Fibroblast of the aortic adventitia (primary cell): ENCODE measurements around the gene DENND6B. TPM values are rescaled to one million over a fixed set of nuclear protein-coding genes. Genes with fewer than 3 reads are reported as not detected.

Experiments
- DNase-seq: peaks from one replicate; pipeline ENCODE4 v3.0.0-alpha.2; 2010; ENCODE audit warnings: low read depth
- H3K4me3 ChIP-seq: 2 replicates; pipeline ENCODE4 v1.5.1; 2011; ENCODE audit warnings: low read depth, mild to moderate bottlenecking, control low read depth, low read length, moderate library complexity
- CTCF ChIP-seq: IDR thresholded peaks from 2 replicates; pipeline ENCODE4 v1.5.1; 2011; ENCODE audit warnings: mild to moderate bottlenecking, low read length, control low read depth, inconsistent platforms; ENCODE audit not compliant: insufficient read depth
- total RNA-seq: library from RNA; depleted of rRNA; stranded (reverse); fragments of >200 nt; gene quantifications from 2 replicates; pipeline ENCODE4 v1.2.3, GENCODE V29; 2012; ENCODE audit warnings: low replicate concordance

The DENND6B gene
- total RNA-seq, 1 donor: 4.3 TPM

DNA sequence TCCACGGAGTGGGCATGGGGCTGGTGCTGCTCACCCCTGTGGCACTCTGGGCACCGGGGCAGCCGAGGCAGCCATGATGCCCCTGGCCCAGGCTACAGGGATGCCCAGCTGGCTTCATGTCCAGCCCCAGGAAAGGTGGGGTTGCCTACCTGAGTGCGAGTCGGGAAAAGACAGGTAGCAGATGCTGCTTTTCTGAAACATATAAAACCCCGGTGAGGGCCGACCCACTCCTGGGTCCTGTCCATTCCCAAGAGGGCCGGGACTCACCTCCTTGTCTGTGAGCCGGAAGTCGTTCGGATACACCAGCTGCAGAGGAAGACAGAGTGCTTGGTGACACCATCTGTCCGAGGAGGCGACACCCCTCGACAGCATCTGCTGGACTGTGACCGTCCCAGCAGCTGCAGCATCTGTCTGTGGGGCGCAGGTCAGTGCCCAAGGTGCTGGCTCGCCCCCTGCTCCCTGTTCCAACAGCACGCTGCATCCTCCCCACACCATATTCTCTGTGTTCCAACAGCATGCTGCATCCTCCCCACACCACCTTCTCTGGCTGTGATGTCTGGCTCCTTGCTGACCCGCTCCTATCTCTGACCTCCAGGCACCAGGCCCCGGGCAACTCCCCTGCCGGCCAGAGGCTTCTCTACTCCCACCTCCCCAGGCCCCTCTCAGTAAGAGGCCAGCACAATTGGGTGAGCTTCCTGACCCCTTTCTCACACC lies 8.0 kb downstream of the DENND6B start:
- TF ChIP-seq CTCF: no peak
- DNase-seq: no peak
- no peak overlapping the region for H3K4me3 ChIP-seq

DNA sequence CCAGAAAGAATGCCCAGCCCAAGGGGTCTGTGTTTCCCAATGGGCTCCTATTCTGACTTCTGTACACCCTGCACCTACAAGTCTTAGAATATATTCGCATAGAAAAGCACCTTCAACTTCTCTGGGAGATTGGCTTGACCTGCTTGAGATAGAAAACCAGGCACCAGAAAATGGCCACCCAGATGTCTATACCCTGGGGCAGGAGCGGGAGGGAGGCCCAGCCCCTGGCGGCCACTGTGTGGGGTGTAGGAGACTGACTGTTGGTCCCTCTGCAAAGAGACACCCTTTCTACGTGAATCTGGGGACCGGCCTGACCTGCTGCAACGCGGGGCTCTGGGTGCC lies 8.5 kb downstream of the DENND6B start:
- no peak for DNase-seq
- H3K4me3 ChIP-seq: no peak overlapping the region
- no peak for TF ChIP-seq CTCF

- TF ChIP-seq CTCF: no peak
- no peak overlapping the region for H3K4me3 ChIP-seq
- no peak for DNase-seq
Observed at GRCh38 chr22:50317674-50318073, 9.1 kb downstream of the DENND6B start.

- DNase-seq: no peak
- H3K4me3 ChIP-seq: no peak overlapping the region
- no peak for TF ChIP-seq CTCF
Observed at GRCh38 chr22:50317178-50317577, 9.6 kb downstream of the DENND6B start.

DNA sequence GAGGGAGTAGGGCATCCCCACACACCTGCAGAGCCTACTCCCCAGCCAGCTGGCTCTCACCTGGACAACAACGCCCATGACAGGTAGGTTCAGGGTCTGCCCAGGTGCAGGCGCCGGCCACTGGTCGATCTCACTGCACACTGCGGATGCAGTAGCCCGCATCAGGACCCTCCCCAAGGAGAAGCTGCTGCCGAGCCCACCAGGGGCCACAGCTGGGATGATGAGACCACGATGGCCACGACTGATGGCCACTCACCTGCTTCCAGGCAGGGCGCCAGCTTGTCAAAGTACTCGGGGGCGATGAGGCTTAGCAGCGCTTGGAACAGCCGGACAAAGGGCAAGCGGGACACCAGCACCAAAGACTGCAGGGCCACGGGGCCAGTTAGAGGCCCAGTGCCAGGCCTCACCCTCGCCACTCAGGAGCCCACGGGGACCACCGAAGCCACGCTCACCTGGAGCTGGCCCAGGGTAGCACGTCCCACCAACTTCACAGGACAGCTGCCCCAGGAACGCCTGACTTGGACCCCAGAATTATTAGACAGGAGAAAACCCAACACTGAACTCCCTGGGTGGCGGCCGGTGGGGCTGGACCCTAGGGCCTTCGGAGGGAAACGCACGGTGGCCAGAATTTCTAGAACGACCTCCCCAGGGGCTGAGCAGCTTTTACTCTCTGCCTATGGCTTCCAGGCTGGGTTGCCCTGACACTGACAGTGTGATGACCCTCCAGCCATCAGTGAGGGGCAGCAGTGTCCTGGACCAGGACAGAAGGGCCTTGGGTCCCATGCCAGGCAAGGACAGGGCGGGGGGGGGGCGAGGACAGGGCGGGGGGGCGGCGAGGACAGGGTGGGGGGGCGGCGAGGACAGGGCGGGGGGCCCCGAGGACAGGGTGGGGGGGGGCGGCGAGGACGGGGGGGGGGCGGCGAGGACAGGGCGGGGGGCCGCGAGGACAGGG lies 10.4 kb downstream of the DENND6B start:
- no peak for DNase-seq
- H3K4me3 ChIP-seq: no peak overlapping the region
- TF ChIP-seq CTCF: no peak

DNA sequence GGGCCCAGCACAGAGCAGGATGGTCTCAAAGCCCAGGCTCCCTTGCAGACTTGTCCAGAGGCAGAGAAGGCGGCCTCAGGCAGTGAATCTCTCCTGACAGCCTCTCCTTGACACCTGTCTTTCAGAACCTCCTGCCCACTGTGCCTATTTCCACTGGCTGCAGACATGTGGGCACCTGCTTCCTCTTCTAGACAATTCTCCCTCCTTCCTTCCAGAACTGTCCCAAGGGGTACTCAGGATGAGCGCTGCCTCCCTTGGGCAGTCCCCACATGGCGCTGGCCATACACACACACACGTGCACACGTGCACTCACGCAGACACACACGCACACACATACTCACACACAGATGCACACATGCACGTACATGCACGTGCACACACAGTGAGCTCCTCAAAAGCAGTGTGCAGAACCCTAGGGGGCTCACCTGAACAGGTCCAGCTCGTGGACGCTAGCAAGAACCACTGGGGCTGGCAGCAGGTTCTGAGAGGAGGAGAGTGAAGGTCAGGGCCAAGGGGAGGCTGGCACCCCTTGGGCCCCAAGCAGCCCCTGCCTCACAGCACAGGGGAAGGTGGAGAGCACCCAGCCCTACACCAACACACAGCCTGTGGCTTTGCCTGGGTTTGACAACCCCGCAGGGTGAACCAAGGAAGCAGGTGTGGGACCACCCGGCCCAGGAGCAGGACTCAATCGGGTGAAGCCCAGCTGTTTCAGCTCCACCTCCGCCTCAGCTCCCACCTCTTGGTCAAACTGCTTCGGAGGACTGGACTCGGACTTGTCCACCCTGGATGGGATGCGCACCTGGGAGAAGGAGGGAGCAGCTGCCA lies 11.3 kb downstream of the DENND6B start:
- no peak for TF ChIP-seq CTCF
- H3K4me3 ChIP-seq: no peak overlapping the region
- no peak for DNase-seq
